GM12878 (cell line): ENCODE data around the gene LASP1. TPM values are rescaled to one million over a fixed set of nuclear protein-coding genes. Genes with fewer than 3 reads are reported as not detected.

Experiments
- BHLHE40 ChIP-seq, 2 experiments: fragments of 450-650 bp in 1 of 2; IDR thresholded peaks; 2 replicates each; pipeline ENCODE4 v1.6.1; 2011 to 2017; ENCODE audit warnings: low read depth in 2 of 2, borderline replicate concordance in 1 of 2, improper control_type of control experiment in 1 of 2, low read length in 1 of 2, mild to moderate bottlenecking in 1 of 2
- BRCA1 ChIP-seq: IDR thresholded peaks from 2 replicates; pipeline ENCODE4 v1.6.1; 2011; ENCODE audit warnings: low read depth, low read length, improper control_type of control experiment
- FOS ChIP-seq: IDR thresholded peaks from 3 replicates; pipeline ENCODE4 v1.6.1; 2011; ENCODE audit warnings: borderline replicate concordance; ENCODE audit not compliant: insufficient read length; ENCODE audit errors: extremely low read depth
- GATAD2B ChIP-seq: fragments of 450-650 bp; conservative IDR thresholded peaks from 2 replicates; pipeline ENCODE4 v1.6.1; 2017; ENCODE audit warnings: low read depth, mild to moderate bottlenecking, moderate library complexity
- IKZF2 ChIP-seq, 2 experiments: fragments of 450-650 bp; IDR thresholded peaks; 2 replicates each; pipeline ENCODE4 v1.6.1; 2017; ENCODE audit warnings: mild to moderate bottlenecking in 2 of 2, moderate library complexity in 2 of 2
- NFXL1 ChIP-seq: fragments of 450-650 bp; IDR thresholded peaks from 2 replicates; pipeline ENCODE4 v1.6.1; 2017; ENCODE audit warnings: antibody characterized with exemption, mild to moderate bottlenecking, borderline replicate concordance
- NR2C1 ChIP-seq: fragments of 450-650 bp; IDR thresholded peaks from 2 replicates; pipeline ENCODE4 v1.6.1; 2017; ENCODE audit warnings: antibody characterized with exemption, mild to moderate bottlenecking, moderate library complexity
- POLR2A ChIP-seq: IDR thresholded peaks from 2 replicates; pipeline ENCODE4 v1.6.1; 2011; ENCODE audit warnings: low read depth, mild to moderate bottlenecking, low read length
- POLR2AphosphoS2 ChIP-seq: IDR thresholded peaks from 2 replicates; pipeline ENCODE4 v1.6.1; 2011; ENCODE audit warnings: low read depth, mild to moderate bottlenecking, low read length, improper control_type of control experiment, moderate library complexity
- SMC3 ChIP-seq: IDR thresholded peaks from 2 replicates; pipeline ENCODE4 v1.6.1; 2011; ENCODE audit warnings: low read length, improper control_type of control experiment, borderline replicate concordance
- TAF1 ChIP-seq: IDR thresholded peaks from 2 replicates; pipeline ENCODE4 v1.6.1; 2011; ENCODE audit warnings: mild to moderate bottlenecking, low read depth, low read length, borderline replicate concordance
- ZBED1 ChIP-seq: IDR thresholded peaks from 2 replicates; pipeline ENCODE4 v1.6.1; 2016; ENCODE audit warnings: borderline replicate concordance
- ZNF217 ChIP-seq: fragments of 450-650 bp; IDR thresholded peaks from 2 replicates; pipeline ENCODE4 v1.6.1; 2017; ENCODE audit warnings: antibody characterized with exemption, mild to moderate bottlenecking
- ZNF622 ChIP-seq: fragments of 450-650 bp; IDR thresholded peaks from 2 replicates; pipeline ENCODE4 v1.6.1; 2017; ENCODE audit warnings: mild to moderate bottlenecking, inconsistent platforms
- polyA plus RNA-seq, 11 experiments: library from polyadenylated mRNA; depleted of rRNA in 4 of 11; unstranded in 6 of 11; stranded (reverse) in 5 of 11; fragments of >200 nt; fragmentation: Nextera tagmentation in 4 of 11; fragmentation: Illumina TruSeq in 1 of 11; extraction: Ambion mirVana in 4 of 11; extraction: Trizol in 1 of 11; gene quantifications; 1 replicate in 1 of 11; 2 replicates in 10 of 11; pipeline versions ENCODE4 v1.2.1 to v1.2.3, GENCODE V29; 2011 to 2016; ENCODE audit warnings: inconsistent platforms in 2 of 11, missing spikeins in 2 of 11, low read depth in 1 of 11
- total RNA-seq, 4 experiments: library from RNA; depleted of rRNA in 3 of 4; stranded (reverse); fragments of >200 nt in 3 of 4; fragmentation: Illumina TruSeq in 1 of 4; extraction: Trizol in 1 of 4; gene quantifications; 2 replicates each; pipeline versions ENCODE4 v1.2.1 to v1.2.3, GENCODE V29; 2013 to 2021
- TF ChIP-seq, protein P1 (sequence below): fragments of 450-650 bp; IDR thresholded peaks from 2 replicates; pipeline ENCODE4 v1.6.1; 2016; ENCODE audit warnings: mild to moderate bottlenecking
- TF ChIP-seq, protein P2 (sequence below): fragments of 450-650 bp; conservative IDR thresholded peaks from 2 replicates; pipeline ENCODE4 v1.6.1; 2017; ENCODE audit warnings: mild to moderate bottlenecking, moderate library complexity
- TF ChIP-seq, protein P3 (sequence below): fragments of 450-650 bp; IDR thresholded peaks from 2 replicates; pipeline ENCODE4 v1.6.1; 2018; ENCODE audit warnings: mild to moderate bottlenecking, low read depth, moderate library complexity; ENCODE audit not compliant: partially characterized antibody
- TF ChIP-seq, protein P4 (sequence below): IDR thresholded peaks from 2 replicates; pipeline ENCODE4 v1.6.1; 2012; ENCODE audit warnings: mild to moderate bottlenecking, low read depth, low read length

LASP1 gene
- total and polyA plus RNA-seq, 10 of the 15 experiments (the other 5 are each of a cell fraction or from before 2014, with no cell fraction given), result 21.0 to 114 (median 59.3) TPM

DNA sequence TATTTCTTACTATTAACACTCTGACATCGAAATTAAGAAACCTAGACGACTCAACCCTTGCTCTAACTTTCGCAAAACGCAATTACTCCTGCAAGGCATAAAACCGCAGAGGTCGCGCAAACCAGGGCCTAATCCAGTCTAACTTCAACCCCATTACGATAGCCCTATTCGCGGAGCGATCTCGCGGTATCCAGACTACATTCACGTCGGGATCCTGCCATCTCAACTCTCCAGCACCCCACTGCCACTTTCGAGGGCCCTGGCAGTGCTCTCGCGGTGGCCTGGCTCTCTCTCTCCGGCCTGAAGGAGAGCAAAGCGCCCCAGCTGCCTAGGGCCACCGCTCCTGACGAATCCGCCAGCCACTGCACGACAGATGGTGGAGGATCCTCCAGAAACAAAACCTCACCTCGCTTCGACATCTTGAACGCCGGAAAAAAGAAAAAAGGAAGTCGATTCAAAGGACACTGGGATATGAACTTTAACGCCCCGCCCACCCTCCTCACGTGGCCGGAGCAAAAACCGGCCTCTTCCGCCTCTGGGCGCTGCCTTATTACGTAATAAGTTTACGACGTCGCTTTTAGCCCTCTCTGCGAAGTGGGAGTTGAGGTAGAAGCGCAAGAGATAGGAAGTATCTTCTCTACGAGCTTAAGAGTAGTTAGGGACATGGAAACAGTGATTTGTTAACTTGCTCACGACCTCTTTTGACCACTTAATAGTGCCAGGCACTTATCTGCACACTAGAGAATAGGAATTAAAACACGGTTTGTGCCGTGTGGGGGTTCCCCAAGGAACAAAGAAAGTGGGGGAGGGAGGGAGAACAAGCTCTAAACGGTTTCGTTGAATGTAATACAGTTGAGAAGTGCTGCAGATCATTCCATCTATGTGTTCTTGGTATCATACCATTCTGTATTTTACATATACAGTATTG lies 16.3 kb upstream of the LASP1 start, which contains the start of gene RPL23 (continued):
- TF ChIP-seq, protein P1, sequence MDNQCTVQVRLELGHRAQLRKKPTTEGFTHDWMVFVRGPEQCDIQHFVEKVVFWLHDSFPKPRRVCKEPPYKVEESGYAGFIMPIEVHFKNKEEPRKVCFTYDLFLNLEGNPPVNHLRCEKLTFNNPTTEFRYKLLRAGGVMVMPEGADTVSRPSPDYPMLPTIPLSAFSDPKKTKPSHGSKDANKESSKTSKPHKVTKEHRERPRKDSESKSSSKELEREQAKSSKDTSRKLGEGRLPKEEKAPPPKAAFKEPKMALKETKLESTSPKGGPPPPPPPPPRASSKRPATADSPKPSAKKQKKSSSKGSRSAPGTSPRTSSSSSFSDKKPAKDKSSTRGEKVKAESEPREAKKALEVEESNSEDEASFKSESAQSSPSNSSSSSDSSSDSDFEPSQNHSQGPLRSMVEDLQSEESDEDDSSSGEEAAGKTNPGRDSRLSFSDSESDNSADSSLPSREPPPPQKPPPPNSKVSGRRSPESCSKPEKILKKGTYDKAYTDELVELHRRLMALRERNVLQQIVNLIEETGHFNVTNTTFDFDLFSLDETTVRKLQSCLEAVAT, result peak; percentile 67
- TF ChIP-seq FOS (no peak), SMC3 (no peak), BHLHE40 (IDR thresholded peaks at IDR 0.05; ENCODE audit: borderline replicate concordance in 1 of 2, low read depth in 2 of 2, low read length in 1 of 2) (peak; percentile 77 to 79), ZBED1 (peak; percentile 68; the same call in 1 of the 2 replicates), POLR2A (peak; percentile 99), NR2C1 (peak; percentile 90), ZNF217 (no peak), ZNF622 (no peak), GATAD2B (peak; percentile 8; the same call in 1 of the 2 replicates), NFXL1 (no peak), POLR2AphosphoS2 (peak; percentile 98), IKZF2 (IDR thresholded peaks at IDR 0.05) (peak; percentile 11 to 57; a peak in 2 of 4 replicates), BRCA1 (peak; percentile 73; the same call in 1 of the 2 replicates), TAF1 (peak; percentile 98)
- TF ChIP-seq, protein P2, sequence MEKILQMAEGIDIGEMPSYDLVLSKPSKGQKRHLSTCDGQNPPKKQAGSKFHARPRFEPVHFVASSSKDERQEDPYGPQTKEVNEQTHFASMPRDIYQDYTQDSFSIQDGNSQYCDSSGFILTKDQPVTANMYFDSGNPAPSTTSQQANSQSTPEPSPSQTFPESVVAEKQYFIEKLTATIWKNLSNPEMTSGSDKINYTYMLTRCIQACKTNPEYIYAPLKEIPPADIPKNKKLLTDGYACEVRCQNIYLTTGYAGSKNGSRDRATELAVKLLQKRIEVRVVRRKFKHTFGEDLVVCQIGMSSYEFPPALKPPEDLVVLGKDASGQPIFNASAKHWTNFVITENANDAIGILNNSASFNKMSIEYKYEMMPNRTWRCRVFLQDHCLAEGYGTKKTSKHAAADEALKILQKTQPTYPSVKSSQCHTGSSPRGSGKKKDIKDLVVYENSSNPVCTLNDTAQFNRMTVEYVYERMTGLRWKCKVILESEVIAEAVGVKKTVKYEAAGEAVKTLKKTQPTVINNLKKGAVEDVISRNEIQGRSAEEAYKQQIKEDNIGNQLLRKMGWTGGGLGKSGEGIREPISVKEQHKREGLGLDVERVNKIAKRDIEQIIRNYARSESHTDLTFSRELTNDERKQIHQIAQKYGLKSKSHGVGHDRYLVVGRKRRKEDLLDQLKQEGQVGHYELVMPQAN, result peak; percentile 67
- TF ChIP-seq, protein P3, sequence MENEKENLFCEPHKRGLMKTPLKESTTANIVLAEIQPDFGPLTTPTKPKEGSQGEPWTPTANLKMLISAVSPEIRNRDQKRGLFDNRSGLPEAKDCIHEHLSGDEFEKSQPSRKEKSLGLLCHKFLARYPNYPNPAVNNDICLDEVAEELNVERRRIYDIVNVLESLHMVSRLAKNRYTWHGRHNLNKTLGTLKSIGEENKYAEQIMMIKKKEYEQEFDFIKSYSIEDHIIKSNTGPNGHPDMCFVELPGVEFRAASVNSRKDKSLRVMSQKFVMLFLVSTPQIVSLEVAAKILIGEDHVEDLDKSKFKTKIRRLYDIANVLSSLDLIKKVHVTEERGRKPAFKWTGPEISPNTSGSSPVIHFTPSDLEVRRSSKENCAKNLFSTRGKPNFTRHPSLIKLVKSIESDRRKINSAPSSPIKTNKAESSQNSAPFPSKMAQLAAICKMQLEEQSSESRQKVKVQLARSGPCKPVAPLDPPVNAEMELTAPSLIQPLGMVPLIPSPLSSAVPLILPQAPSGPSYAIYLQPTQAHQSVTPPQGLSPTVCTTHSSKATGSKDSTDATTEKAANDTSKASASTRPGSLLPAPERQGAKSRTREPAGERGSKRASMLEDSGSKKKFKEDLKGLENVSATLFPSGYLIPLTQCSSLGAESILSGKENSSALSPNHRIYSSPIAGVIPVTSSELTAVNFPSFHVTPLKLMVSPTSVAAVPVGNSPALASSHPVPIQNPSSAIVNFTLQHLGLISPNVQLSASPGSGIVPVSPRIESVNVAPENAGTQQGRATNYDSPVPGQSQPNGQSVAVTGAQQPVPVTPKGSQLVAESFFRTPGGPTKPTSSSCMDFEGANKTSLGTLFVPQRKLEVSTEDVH, result peak; percentile 86
- TF ChIP-seq, protein P4, sequence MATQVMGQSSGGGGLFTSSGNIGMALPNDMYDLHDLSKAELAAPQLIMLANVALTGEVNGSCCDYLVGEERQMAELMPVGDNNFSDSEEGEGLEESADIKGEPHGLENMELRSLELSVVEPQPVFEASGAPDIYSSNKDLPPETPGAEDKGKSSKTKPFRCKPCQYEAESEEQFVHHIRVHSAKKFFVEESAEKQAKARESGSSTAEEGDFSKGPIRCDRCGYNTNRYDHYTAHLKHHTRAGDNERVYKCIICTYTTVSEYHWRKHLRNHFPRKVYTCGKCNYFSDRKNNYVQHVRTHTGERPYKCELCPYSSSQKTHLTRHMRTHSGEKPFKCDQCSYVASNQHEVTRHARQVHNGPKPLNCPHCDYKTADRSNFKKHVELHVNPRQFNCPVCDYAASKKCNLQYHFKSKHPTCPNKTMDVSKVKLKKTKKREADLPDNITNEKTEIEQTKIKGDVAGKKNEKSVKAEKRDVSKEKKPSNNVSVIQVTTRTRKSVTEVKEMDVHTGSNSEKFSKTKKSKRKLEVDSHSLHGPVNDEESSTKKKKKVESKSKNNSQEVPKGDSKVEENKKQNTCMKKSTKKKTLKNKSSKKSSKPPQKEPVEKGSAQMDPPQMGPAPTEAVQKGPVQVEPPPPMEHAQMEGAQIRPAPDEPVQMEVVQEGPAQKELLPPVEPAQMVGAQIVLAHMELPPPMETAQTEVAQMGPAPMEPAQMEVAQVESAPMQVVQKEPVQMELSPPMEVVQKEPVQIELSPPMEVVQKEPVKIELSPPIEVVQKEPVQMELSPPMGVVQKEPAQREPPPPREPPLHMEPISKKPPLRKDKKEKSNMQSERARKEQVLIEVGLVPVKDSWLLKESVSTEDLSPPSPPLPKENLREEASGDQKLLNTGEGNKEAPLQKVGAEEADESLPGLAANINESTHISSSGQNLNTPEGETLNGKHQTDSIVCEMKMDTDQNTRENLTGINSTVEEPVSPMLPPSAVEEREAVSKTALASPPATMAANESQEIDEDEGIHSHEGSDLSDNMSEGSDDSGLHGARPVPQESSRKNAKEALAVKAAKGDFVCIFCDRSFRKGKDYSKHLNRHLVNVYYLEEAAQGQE, result no peak
